OCI-LY1 (cell line): ENCODE data around the gene GLRB.

Experiments
- H2AFZ ChIP-seq: fragments of 200-600 bp; sonication (generic), shearing (Covaris generic); 2 replicates; pipeline ENCODE4 v1.6.0; 2014; ENCODE audit warnings: antibody characterized with exemption, mild to moderate bottlenecking, low read length
- H3F3A ChIP-seq: fragments of 200-600 bp; sonication (generic), shearing (Covaris generic); 2 replicates; pipeline ENCODE4 v1.6.0; 2014; ENCODE audit warnings: mild to moderate bottlenecking, antibody characterized with exemption, low read length, moderate library complexity; ENCODE audit not compliant: insufficient read depth
- H3K27ac ChIP-seq: fragments of 200-600 bp; sonication (generic); 2 replicates; pipeline ENCODE4 v1.5.1; 2014; ENCODE audit warnings: low read length, mixed run types, mild to moderate bottlenecking, low read depth; ENCODE audit not compliant: poor library complexity, severe bottlenecking
- H3K27me3 ChIP-seq: fragments of 200-600 bp; sonication (generic); 2 replicates; pipeline ENCODE4 v1.6.0; 2014; ENCODE audit warnings: antibody characterized with exemption, mild to moderate bottlenecking, low read length, moderate library complexity; ENCODE audit not compliant: insufficient read depth
- H3K36me3 ChIP-seq: fragments of 200-600 bp; sonication (generic); 2 replicates; pipeline ENCODE4 v1.6.1; 2014; ENCODE audit warnings: mild to moderate bottlenecking, antibody characterized with exemption, low read length, moderate library complexity, mixed read lengths; ENCODE audit not compliant: insufficient read depth
- H3K4me1 ChIP-seq: fragments of 200-600 bp; sonication (generic); 2 replicates; pipeline ENCODE4 v1.5.1; 2014; ENCODE audit warnings: mild to moderate bottlenecking, low read length, moderate library complexity; ENCODE audit not compliant: insufficient read depth, severe bottlenecking
- H3K4me2 ChIP-seq: fragments of 200-600 bp; sonication (generic), shearing (Covaris generic); 2 replicates; pipeline ENCODE4 v1.6.1; 2014; ENCODE audit warnings: low read length
- H3K4me3 ChIP-seq: fragments of 200-600 bp; sonication (generic); 2 replicates; pipeline ENCODE4 v1.5.1; 2014; ENCODE audit warnings: low read length, low read depth, mild to moderate bottlenecking, mixed read lengths; ENCODE audit not compliant: poor library complexity, severe bottlenecking
- H3K79me2 ChIP-seq: fragments of 200-600 bp; shearing (Covaris generic); 2 replicates; pipeline ENCODE4 v1.6.1; 2016; ENCODE audit warnings: mixed run types, low read length, mixed read lengths; ENCODE audit not compliant: insufficient read depth
- H3K9ac ChIP-seq: fragments of 200-600 bp; sonication (generic), shearing (Covaris generic); 2 replicates; pipeline ENCODE4 v1.6.1; 2014; ENCODE audit warnings: mild to moderate bottlenecking, low read length, mixed read lengths
- H3K9me2 ChIP-seq: fragments of 200-600 bp; sonication (generic), shearing (Covaris generic); 2 replicates; pipeline ENCODE4 v1.6.1; 2014; ENCODE audit warnings: low read depth, mild to moderate bottlenecking, low read length, mixed read lengths
- H3K9me3 ChIP-seq: fragments of 200-600 bp; shearing (Covaris generic); 2 replicates; pipeline ENCODE4 v1.6.1; 2014; ENCODE audit warnings: low read length, mixed read lengths
- H4K20me1 ChIP-seq: fragments of 200-600 bp; sonication (generic), shearing (Covaris generic); 2 replicates; pipeline ENCODE4 v1.6.0; 2016; ENCODE audit warnings: mild to moderate bottlenecking, low read length; ENCODE audit not compliant: insufficient read depth
- EZH2 ChIP-seq: fragments of 200-600 bp; sonication (generic), shearing (Covaris generic); IDR thresholded peaks from 2 replicates; pipeline ENCODE4 v1.8.0; 2017; ENCODE audit warnings: borderline replicate concordance, mixed run types, mild to moderate bottlenecking, antibody characterized with exemption, low read length, moderate library complexity, mixed read lengths
- TF ChIP-seq, protein P1 (sequence below): fragments of 200-600 bp; sonication (generic), shearing (Covaris generic); IDR thresholded peaks from 2 replicates; pipeline ENCODE4 v1.5.1; 2017; ENCODE audit warnings: mild to moderate bottlenecking, antibody characterized with exemption, low read length, moderate library complexity, mixed read lengths

The GLRB gene

DNA sequence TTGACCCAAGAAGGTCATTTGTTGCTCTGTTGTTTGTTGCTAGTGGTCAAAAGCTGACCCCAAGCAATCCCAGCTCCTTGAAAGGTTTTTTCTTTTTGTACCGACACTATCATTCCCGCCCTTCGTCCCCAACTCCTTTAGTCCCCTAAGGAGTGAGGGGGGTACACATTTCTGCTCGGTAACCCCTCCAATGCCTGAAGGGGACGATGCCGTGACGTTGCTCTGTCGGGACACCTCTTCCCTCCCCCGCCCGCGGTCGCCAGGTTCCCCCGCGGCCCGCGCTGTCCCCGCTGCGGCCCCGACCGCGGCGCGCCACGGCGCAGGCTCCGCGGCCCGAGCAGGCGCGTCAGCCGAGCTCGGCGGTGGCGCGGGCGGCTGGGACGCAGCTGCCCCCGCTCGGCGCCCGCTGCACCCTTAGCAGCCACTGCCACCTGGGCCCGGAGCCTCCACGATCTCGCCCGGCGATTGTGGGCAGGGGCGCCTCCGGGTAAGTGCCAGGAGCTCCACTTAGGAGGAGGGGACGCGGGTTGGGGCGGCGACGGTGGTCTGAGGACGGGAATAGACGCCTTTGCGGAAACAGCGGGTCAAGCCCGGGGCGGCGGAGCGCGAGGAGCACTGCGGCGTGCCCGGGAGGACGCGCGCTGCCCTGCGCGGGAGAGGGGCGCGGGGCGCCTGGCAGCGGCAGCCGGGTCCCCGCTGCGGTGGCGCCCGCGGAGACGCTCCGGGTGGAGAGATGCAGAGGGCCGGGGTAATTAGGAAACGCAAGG lies at the start of gene GLRB:
Gene GLRB, plus strand, starts transcription at position 340 of the 767 bp plus-strand sequence. CDS start 1,875 bp downstream, outside the sequence.
- Histone ChIP-seq H3K9me2 (no peaks in the 10 kb centered on the region), H4K20me1 (no peaks in the 10 kb centered on the region), H3F3A (no peaks in the 10 kb centered on the region), H3K4me2 (no peak within 1 kb of the TSS), H3K27me3 (no peaks in the 10 kb centered on the region), H3K4me3 (no peak within 1 kb of the TSS), H3K9me3 (no peaks in the 10 kb centered on the region), H3K79me2 (no peaks in the 10 kb centered on the region), H3K4me1 (no peaks in the 10 kb centered on the region), H2AFZ (no peak within 1 kb of the TSS), H3K27ac (no peak within 1 kb of the TSS), H3K9ac (no peak within 1 kb of the TSS), H3K36me3 (no peaks in the 10 kb centered on the region)
- TF ChIP-seq, protein P1, sequence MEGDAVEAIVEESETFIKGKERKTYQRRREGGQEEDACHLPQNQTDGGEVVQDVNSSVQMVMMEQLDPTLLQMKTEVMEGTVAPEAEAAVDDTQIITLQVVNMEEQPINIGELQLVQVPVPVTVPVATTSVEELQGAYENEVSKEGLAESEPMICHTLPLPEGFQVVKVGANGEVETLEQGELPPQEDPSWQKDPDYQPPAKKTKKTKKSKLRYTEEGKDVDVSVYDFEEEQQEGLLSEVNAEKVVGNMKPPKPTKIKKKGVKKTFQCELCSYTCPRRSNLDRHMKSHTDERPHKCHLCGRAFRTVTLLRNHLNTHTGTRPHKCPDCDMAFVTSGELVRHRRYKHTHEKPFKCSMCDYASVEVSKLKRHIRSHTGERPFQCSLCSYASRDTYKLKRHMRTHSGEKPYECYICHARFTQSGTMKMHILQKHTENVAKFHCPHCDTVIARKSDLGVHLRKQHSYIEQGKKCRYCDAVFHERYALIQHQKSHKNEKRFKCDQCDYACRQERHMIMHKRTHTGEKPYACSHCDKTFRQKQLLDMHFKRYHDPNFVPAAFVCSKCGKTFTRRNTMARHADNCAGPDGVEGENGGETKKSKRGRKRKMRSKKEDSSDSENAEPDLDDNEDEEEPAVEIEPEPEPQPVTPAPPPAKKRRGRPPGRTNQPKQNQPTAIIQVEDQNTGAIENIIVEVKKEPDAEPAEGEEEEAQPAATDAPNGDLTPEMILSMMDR, result no peak
- no peak for TF ChIP-seq EZH2

DNA sequence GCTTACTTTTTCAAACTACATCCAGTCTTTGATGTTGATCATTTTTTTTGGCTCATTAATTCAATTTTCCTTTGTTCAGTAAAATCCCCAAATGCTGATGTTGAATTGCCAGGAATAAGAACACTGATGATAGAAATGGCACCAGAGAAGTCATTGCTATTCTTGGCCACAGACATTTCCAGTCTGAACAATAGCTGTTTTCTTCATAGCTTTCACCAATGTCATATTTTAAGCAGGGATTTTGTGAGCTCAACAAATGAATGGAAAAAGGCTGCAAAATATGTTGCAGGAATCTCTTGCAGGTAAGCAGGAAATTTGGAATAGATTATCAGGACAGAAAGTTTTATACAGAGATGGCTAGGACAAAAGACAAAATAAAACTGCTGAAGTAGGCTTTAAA lies 40.5 kb upstream of the GLRB start:
- Histone ChIP-seq H3K36me3 (no peaks in the 10 kb centered on the region), H3K79me2 (no peaks in the 10 kb centered on the region), H3K4me1 (no peaks in the 10 kb centered on the region), H2AFZ (no peak overlapping the region), H3K27ac (no peak overlapping the region), H3K27me3 (no peaks in the 10 kb centered on the region), H3K4me2 (no peak overlapping the region), H3K9ac (no peak overlapping the region), H4K20me1 (no peaks in the 10 kb centered on the region), H3F3A (no peaks in the 10 kb centered on the region), H3K9me3 (no peaks in the 10 kb centered on the region), H3K9me2 (no peaks in the 10 kb centered on the region), H3K4me3 (no peak overlapping the region)
- TF ChIP-seq, protein P1, result no peak
- no peak for TF ChIP-seq EZH2

DNA sequence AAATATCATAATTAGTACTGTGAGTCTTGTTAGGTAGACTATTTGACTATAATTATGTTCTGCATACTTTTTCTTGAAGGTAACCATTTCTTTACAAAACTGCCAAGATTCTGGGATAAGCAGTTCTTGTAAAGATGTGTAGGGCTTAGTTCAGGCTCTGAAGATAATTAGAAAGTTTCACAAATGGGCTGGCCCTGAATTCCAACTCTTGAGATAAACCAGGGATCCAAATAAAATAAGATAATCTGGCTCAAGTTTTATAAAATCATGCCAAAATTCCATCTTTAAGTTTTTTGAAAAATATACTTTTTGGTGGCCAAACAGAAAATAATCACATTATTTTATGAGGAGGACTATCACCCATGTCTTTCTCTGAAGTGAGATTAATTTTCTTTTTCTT lies 35.5 kb upstream of the GLRB start:
- no peak overlapping the region for H3K4me2 ChIP-seq
- H3K27me3 ChIP-seq, result no peaks in the 10 kb centered on the region
- no peak overlapping the region for H2AFZ ChIP-seq
- no peak overlapping the region for H3K27ac ChIP-seq
- H3K4me1 ChIP-seq, result no peaks in the 10 kb centered on the region
- no peaks in the 10 kb centered on the region for H3K9me3 ChIP-seq
- H3K79me2 ChIP-seq, result no peaks in the 10 kb centered on the region
- no peak for TF ChIP-seq EZH2
- TF ChIP-seq, protein P1, result no peak
- no peak overlapping the region for H3K9ac ChIP-seq
- H3K9me2 ChIP-seq, result no peaks in the 10 kb centered on the region
- no peaks in the 10 kb centered on the region for H4K20me1 ChIP-seq
- H3F3A ChIP-seq, result no peaks in the 10 kb centered on the region
- no peaks in the 10 kb centered on the region for H3K36me3 ChIP-seq
- no peak overlapping the region for H3K4me3 ChIP-seq
